Activated CD8-positive, alpha-beta memory T cell treated with anti-CD3 and anti-CD28 coated beads, Interleukin-2, amount 50 U/mL, for 4 hours (primary cell): ENCODE measurements around the gene CEP19.

Experiments used
- DNase-seq: peaks from one replicate; pipeline ENCODE4 v3.0.0-alpha.2; 2020

Gene CEP19

GRCh38 chr3:196662711-196663571 lies 49.1 kb downstream of the CEP19 start:
- DNase-seq: no peak

- no peak for DNase-seq
These were observed 50.0 kb downstream of the CEP19 start for GRCh38 chr3:196662033-196662432.

GRCh38 chr3:196661400-196661799 lies 50.6 kb downstream of the CEP19 start:
- DNase-seq: no peak

- DNase-seq: no peak
These were observed 51.5 kb downstream of the CEP19 start for GRCh38 chr3:196660381-196661166.

- no peak for DNase-seq
These were observed 52.1 kb downstream of the CEP19 start for GRCh38 chr3:196659901-196660351.
